Adrenal gland (tissue), 12 donors: ENCODE data around the gene KRTAP4-2. TPM values are rescaled to one million over a fixed set of nuclear protein-coding genes. Genes with fewer than 3 reads are reported as not detected.

Source experiments
- DNase-seq, 7 donors: peaks; one replicate each; pipeline ENCODE4 v3.0.0-alpha.2; 2019 to 2020
- H3K27ac ChIP-seq, 5 donors: fragments of 200-600 bp; sonication (generic) in 4 of 5; 1 replicate in 3 of 5; 2 replicates in 2 of 5; pipeline versions ENCODE4 v1.5.1 to v1.8.0; 2016 to 2020; ENCODE audit warnings: mild to moderate bottlenecking in 1 of 5
- H3K27me3 ChIP-seq: fragments of 200-600 bp; 2 replicates; pipeline ENCODE4 v1.8.0; 2021
- H3K36me3 ChIP-seq, 2 donors: fragments of 200-600 bp; replicated peaks in 1 of 2; 1 replicate in 1 of 2; 2 replicates in 1 of 2; pipeline versions ENCODE4 v1.5.1 to v1.8.0; 2018 to 2022
- H3K4me1 ChIP-seq, 2 donors: fragments of 200-600 bp; replicated peaks in 1 of 2; 1 replicate in 1 of 2; 2 replicates in 1 of 2; pipeline versions ENCODE4 v1.5.1 to v1.8.0; 2018 to 2021
- H3K4me3 ChIP-seq, 4 donors: fragments of 200-600 bp; sonication (generic) in 3 of 4; one replicate each; pipeline ENCODE4 v1.5.1; 2016 to 2018
- H3K9me3 ChIP-seq, 3 donors: fragments of 200-600 bp; sonication (generic) in 1 of 3; replicated peaks in 1 of 3; 1 replicate in 2 of 3; 2 replicates in 1 of 3; pipeline versions ENCODE4 v1.5.1 to v1.8.0; 2016 to 2021
- POLR2A ChIP-seq, 2 donors: fragments of 450-650 bp; IDR thresholded peaks; one replicate each; pipeline ENCODE4 v1.6.1; 2017; ENCODE audit warnings: antibody characterized with exemption in 2 of 2, mild to moderate bottlenecking in 2 of 2, moderate library complexity in 1 of 2
- WGBS, 4 donors: extraction: QIAGEN DNeasy Blood & Tissue Kit in 2 of 4; methylation state at CpG; one replicate each; pipeline versions ENCODE4 v1.1.5 to v1.1.7; 2013 to 2017; 5-methylcytosine and 5-hydroxymethylcytosine counted together
- intact Hi-C, 2 donors: fragments of 100-400 bp; cut with DNase I; formaldehyde crosslinking; loops; one replicate each; pipeline versions ENCODE4 v1.14.1 to v1.15.0; 2022 to 2023
- polyA plus RNA-seq, 3 donors: library from polyadenylated mRNA; stranded (reverse); fragments of 200-250 nt in 2 of 3; fragments of 350-450 nt in 1 of 3; fragmentation: Illumina TruSeq in 1 of 3; extraction: RNeasy Lipid Tissue Mini Kit (QIAGEN cat#74804) in 1 of 3; gene quantifications; one replicate each; pipeline ENCODE4 v1.2.3, GENCODE V29; 2013 to 2014
- total RNA-seq, 9 donors: library from RNA; depleted of rRNA in 4 of 9; stranded (reverse); fragments of >200 nt in 4 of 9; fragments of 120-200 nt in 1 of 9; fragmentation: NEBNext Ultra II Directional in 1 of 9; extraction: Animal tissue kit (Norgen Biotek cat#: 25700) in 1 of 9; gene quantifications; one replicate each; pipeline versions ENCODE4 v1.1.0 to v1.2.4, GENCODE V29; 2013 to 2023
- TF ChIP-seq, protein P1 (sequence below), 6 experiments: fragments of 450-650 bp in 4 of 6; fragments of 200-600 bp in 2 of 6; sonication (generic) in 1 of 6; IDR thresholded peaks; 1 replicate in 5 of 6; 2 replicates in 1 of 6; pipeline versions ENCODE4 v1.5.1 to v1.8.0; 2016 to 2021; ENCODE audit warnings: antibody characterized with exemption in 6 of 6, mild to moderate bottlenecking in 2 of 6, moderate library complexity in 1 of 6
- donor health status: healthy with polysubstance abuse.
- donor health status: Bipolar disorder and iron deficiency.
- donor health status: DM: yes; HTN: yes; CAD: no.
- donor health status: DM: no; HTN: no; CAD: no.
- donor health status: DM: no; HTN: no; CAD: no.
- donor health status: DM: yes; HTN: yes; CAD: no.

The KRTAP4-2 gene
- total and polyA plus RNA-seq, 12 donors: not detected

DNA sequence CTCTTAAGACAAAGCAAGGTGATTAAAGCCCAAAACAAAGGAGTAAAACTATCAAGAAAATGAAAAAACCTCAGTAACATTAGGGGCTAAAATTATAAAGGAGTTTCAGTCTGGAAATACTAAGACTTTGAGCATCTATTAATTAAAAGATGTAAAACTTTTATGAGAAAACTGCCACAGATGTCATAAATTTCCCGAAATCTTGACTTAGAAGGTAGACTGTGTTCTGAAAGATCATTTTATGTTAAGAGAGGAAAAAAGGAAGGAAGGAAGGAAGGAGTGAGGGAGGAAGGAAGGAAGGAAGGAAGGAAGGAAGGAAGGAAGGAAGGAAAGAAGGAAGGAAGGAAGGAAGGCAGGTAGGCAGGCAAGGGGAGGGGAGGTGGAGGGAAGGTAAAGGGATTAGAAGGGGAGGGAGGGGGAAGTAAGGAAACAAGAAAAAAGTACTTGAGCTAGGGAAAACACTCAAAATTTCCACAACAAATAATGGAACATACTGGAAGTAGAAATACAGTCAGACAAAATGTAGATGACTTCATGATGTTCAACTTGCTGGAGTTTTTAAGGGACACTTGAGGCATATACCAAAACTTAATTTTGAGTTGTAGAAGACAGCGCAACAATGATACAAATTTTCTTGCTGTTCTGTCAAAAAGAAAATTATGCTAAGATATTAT, 30.4 kb downstream of the KRTAP4-2 start:
- DNase-seq: no peak
- no peaks in the 10 kb centered on the region for H3K9me3 ChIP-seq
- no peak overlapping the region for H3K27ac ChIP-seq
- WGBS, 4 donors: 85 to 94% (median 88%) methylated on average over 2 of the region's 2 CpGs
- TF ChIP-seq, protein P1, sequence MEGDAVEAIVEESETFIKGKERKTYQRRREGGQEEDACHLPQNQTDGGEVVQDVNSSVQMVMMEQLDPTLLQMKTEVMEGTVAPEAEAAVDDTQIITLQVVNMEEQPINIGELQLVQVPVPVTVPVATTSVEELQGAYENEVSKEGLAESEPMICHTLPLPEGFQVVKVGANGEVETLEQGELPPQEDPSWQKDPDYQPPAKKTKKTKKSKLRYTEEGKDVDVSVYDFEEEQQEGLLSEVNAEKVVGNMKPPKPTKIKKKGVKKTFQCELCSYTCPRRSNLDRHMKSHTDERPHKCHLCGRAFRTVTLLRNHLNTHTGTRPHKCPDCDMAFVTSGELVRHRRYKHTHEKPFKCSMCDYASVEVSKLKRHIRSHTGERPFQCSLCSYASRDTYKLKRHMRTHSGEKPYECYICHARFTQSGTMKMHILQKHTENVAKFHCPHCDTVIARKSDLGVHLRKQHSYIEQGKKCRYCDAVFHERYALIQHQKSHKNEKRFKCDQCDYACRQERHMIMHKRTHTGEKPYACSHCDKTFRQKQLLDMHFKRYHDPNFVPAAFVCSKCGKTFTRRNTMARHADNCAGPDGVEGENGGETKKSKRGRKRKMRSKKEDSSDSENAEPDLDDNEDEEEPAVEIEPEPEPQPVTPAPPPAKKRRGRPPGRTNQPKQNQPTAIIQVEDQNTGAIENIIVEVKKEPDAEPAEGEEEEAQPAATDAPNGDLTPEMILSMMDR (IDR thresholded peaks at IDR 0.05): no peak
- no peak for TF ChIP-seq POLR2A (IDR thresholded peaks at IDR 0.05)
- H3K4me1 ChIP-seq: no peaks in the 10 kb centered on the region
- H3K36me3 ChIP-seq: no peaks in the 10 kb centered on the region
- H3K27me3 ChIP-seq: peaks cover 5% of the 10 kb centered on the region
- H3K4me3 ChIP-seq: no peak overlapping the region
- intact Hi-C loops: no loop called here

DNA sequence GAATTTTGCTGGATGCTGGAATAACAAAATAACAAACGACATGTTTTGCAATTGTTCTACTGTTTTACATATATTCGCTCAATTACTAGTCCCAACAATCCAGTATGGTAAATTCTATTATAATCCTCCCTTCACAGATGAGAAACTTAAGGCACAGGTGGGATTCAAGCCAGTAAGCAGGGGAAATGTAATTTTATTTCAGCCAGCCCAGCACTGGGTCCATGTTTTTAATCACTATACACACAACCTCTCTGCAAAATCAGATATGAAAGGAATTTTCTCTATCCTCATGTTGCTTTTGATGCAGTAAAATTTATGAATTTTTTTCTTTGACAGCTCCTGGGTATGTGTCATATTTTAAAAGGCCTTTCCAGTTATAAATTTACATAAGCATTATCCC, 32.8 kb downstream of the KRTAP4-2 start:
- H3K27me3 ChIP-seq: peaks cover 5% of the 10 kb centered on the region
- 78 to 87% (median 79%) methylated on average over 2 of the region's 2 CpGs for WGBS, 4 donors
- intact Hi-C loops: no loop called here
- H3K4me3 ChIP-seq: no peak overlapping the region
- no peak for DNase-seq
- H3K4me1 ChIP-seq: no peaks in the 10 kb centered on the region
- no peak for TF ChIP-seq POLR2A (IDR thresholded peaks at IDR 0.05)
- TF ChIP-seq, protein P1 (IDR thresholded peaks at IDR 0.05): no peak
- H3K9me3 ChIP-seq: peaks cover 0 to 4% (median 0%) of the 10 kb centered on the region in 3 donors
- H3K27ac ChIP-seq: no peak overlapping the region
- no peaks in the 10 kb centered on the region for H3K36me3 ChIP-seq

DNA sequence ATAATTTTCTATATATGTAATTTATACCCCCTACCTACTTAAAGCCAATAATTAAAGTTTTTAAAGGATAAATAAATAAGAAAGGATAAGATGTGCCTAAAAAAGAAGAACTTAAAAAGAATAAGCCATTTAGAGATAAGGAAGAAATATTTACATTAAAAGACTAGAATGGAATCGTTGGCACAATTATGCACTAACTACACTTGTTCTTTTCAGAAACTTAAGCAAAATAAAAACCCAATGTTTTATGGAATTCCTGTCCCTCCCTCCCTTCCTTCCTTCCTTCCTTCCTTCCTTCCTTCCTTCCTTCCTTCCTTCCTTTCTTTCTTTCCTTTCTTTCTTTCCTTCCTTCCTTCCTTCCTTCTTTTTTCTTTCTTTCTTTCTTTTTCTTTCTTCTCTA, 33.2 kb downstream of the KRTAP4-2 start:
- Histone ChIP-seq H3K27ac (no peak overlapping the region), H3K9me3 (peaks cover 0 to 4% (median 0%) of the 10 kb centered on the region in 3 donors), H3K4me1 (no peaks in the 10 kb centered on the region), H3K36me3 (no peaks in the 10 kb centered on the region), H3K4me3 (no peak overlapping the region), H3K27me3 (peaks cover 5% of the 10 kb centered on the region)
- TF ChIP-seq, protein P1 (IDR thresholded peaks at IDR 0.05): no peak
- no peak for TF ChIP-seq POLR2A (IDR thresholded peaks at IDR 0.05)
- no peak for DNase-seq
- WGBS, 4 donors: 81 to 93% (median 84%) methylated on average over 1 of the region's 1 CpG
- intact Hi-C loops: no loop called here

DNA sequence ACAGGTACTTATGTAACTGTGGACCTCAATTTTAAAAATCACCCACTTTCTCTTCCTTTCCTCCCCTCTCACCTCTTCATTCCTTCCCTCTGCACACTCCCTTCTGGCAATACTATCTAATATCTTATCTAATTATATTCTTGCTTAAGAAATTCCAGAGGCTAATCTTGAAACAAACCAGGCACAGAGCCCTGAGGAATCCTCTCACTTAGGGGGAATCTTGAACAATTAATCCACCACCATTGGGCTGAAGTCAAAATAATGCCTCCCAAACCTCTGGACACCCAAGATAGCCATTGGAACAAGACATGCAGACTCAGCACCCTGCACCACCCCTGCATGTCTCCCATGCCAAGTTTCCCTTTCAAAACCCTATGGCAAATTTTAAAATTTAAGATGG, 36.7 kb downstream of the KRTAP4-2 start:
- Histone ChIP-seq H3K27ac (no peak overlapping the region), H3K27me3 (no peaks in the 10 kb centered on the region), H3K9me3 (peaks cover 0 to 4% (median 0%) of the 10 kb centered on the region in 3 donors), H3K36me3 (no peaks in the 10 kb centered on the region), H3K4me1 (no peaks in the 10 kb centered on the region), H3K4me3 (no peak overlapping the region)
- TF ChIP-seq POLR2A (IDR thresholded peaks at IDR 0.05): no peak
- TF ChIP-seq, protein P1 (IDR thresholded peaks at IDR 0.05): no peak
- intact Hi-C loops: no loop called here
- DNase-seq: no peak
